HEK293T (cell line): ENCODE results near the gene LTK.

Experiments used
- FOXK2 ChIP-seq: fragments of 450-650 bp; IDR thresholded peaks from 2 replicates; pipeline ENCODE4 v1.6.1; 2016; ENCODE audit warnings: mild to moderate bottlenecking
- PKNOX1 ChIP-seq: fragments of 450-650 bp; IDR thresholded peaks from 2 replicates; pipeline ENCODE4 v1.6.1; 2016

- TF ChIP-seq PKNOX1: no peak
- no peak for TF ChIP-seq FOXK2
Observed at GRCh38 chr15:41559239-41559782, 45.7 kb upstream of the LTK start.
